Upper lobe of left lung (tissue), 6 donors: ENCODE measurements around the gene ST13. TPM values are rescaled to one million over a fixed set of nuclear protein-coding genes. Genes with fewer than 3 reads are reported as not detected.
"Not testable (repeated sequence)": the region's sequence is repeated elsewhere in the genome, so short reads cannot be mapped to it uniquely, and the experiment has no call there.

Source experiments
- ATAC-seq, 2 donors: fragments of 200-7000 bp; cut with Tn5 transposase; one replicate each; pipeline ENCODE4 v1.9.1; 2022; ENCODE audit warnings: mild to moderate bottlenecking in 2 of 2, moderate library complexity in 2 of 2; ENCODE audit not compliant: low FRiP score in 2 of 2
- DNase-seq, 2 donors: peaks; one replicate each; pipeline ENCODE4 v3.0.0-alpha.2; 2019 to 2020
- H3K27ac ChIP-seq, 4 donors: fragments of 200-600 bp; sonication (generic); one replicate each; pipeline ENCODE4 v1.5.1; 2016 to 2019
- H3K27me3 ChIP-seq, 4 donors: fragments of 200-600 bp; sonication (generic); one replicate each; pipeline ENCODE4 v1.5.1; 2017 to 2019
- H3K36me3 ChIP-seq, 4 donors: fragments of 200-600 bp; sonication (generic); one replicate each; pipeline ENCODE4 v1.5.1; 2016 to 2019
- H3K4me1 ChIP-seq, 4 donors: fragments of 200-600 bp; sonication (generic); one replicate each; pipeline ENCODE4 v1.5.1; 2018 to 2019
- H3K4me3 ChIP-seq, 4 donors: fragments of 200-600 bp; sonication (generic); one replicate each; pipeline ENCODE4 v1.5.1; 2017 to 2019; ENCODE audit warnings: mild to moderate bottlenecking in 2 of 4, moderate library complexity in 1 of 4
- H3K9me3 ChIP-seq, 4 donors: fragments of 200-600 bp; sonication (generic); one replicate each; pipeline ENCODE4 v1.5.1; 2018 to 2019
- CTCF ChIP-seq, 6 experiments: fragments of 450-650 bp in 4 of 6; fragments of 200-600 bp in 2 of 6; sonication (generic) in 2 of 6; IDR thresholded peaks; one replicate each; pipeline ENCODE4 v1.5.1; 2016 to 2019; ENCODE audit warnings: antibody characterized with exemption in 6 of 6
- EP300 ChIP-seq, 4 donors: sonication (generic); formaldehyde crosslinking; IDR thresholded peaks; one replicate each; pipeline ENCODE4 v1.5.1; 2017; ENCODE audit warnings: antibody characterized with exemption in 4 of 4, control low read depth in 2 of 4
- POLR2A ChIP-seq, 4 donors: fragments of 450-650 bp; IDR thresholded peaks; one replicate each; pipeline ENCODE4 v1.5.1; 2016 to 2017; ENCODE audit warnings: antibody characterized with exemption in 4 of 4, mild to moderate bottlenecking in 2 of 4
- POLR2AphosphoS5 ChIP-seq, 2 donors: sonication (generic); formaldehyde crosslinking; IDR thresholded peaks; one replicate each; pipeline ENCODE4 v1.5.1; 2017; ENCODE audit warnings: antibody characterized with exemption in 2 of 2
- WGBS, 2 donors: methylation state at CpG; one replicate each; pipeline ENCODE4 v1.1.5; 2017 to 2018; 5-methylcytosine and 5-hydroxymethylcytosine counted together
- total RNA-seq, 6 donors: library from RNA; depleted of rRNA in 4 of 6; stranded (reverse); fragments of >200 nt in 4 of 6; gene quantifications; one replicate each; pipeline versions ENCODE4 v1.1.0 to v1.2.1, GENCODE V29; 2016 to 2021
- donor health status: DM: no; HTN: no; CAD: no; lungs with moderate emphysema.
- donor health status: DM: no; HTN: yes; CAD: no; lungs with severe emphysema.

The ST13 gene
- total RNA-seq, 6 donors from 2014 or later = 85.2 to 188 (median 119) TPM

- Histone ChIP-seq H3K27me3 (no peaks in the 10 kb centered on the region), H3K9me3 (no peaks in the 10 kb centered on the region), H3K4me3 (no peak overlapping the region), H3K36me3 (peaks cover 2 to 17% (median 9%) of the 10 kb centered on the region in 4 donors), H3K4me1 (peaks cover 35 to 47% (median 44%) of the 10 kb centered on the region in 4 donors), H3K27ac (peak overlapping the region in 1 of 4 donors; percentile 10)
- DNase-seq = no peak
- TF ChIP-seq POLR2AphosphoS5 (IDR thresholded peaks at IDR 0.05) (no peak), CTCF (IDR thresholded peaks at IDR 0.05) (no peak), POLR2A (IDR thresholded peaks at IDR 0.05) (no peak), EP300 (IDR thresholded peaks at IDR 0.05) (no peak)
- ATAC-seq = no peak
- 52 to 56% methylated on average over 3 of the region's 3 CpGs for WGBS, 2 donors
Measured at GRCh38 chr22:40853961-40854360, 2.5 kb downstream of the ST13 start.

GRCh38 chr22:40853333-40853732 is 3.1 kb downstream of the ST13 start:
- Histone ChIP-seq H3K36me3 (peaks cover 6 to 23% (median 13%) of the 10 kb centered on the region in 4 donors), H3K27me3 (no peaks in the 10 kb centered on the region), H3K4me1 (peaks cover 29 to 41% (median 39%) of the 10 kb centered on the region in 4 donors), H3K9me3 (no peaks in the 10 kb centered on the region), H3K27ac (no peak overlapping the region), H3K4me3 (no peak overlapping the region)
- ATAC-seq = no peak
- TF ChIP-seq POLR2AphosphoS5 (IDR thresholded peaks at IDR 0.05) (no peak), CTCF (IDR thresholded peaks at IDR 0.05) (no peak), POLR2A (IDR thresholded peaks at IDR 0.05) (no peak), EP300 (IDR thresholded peaks at IDR 0.05) (no peak)
- WGBS, 2 donors = 50 to 75% methylated on average over 1 of the region's 1 CpG
- no peak for DNase-seq

GRCh38 chr22:40845816-40846215 is 10.6 kb downstream of the ST13 start:
- not testable (repeated sequence) for H3K27ac ChIP-seq, H3K9me3 ChIP-seq, H3K4me3 ChIP-seq, H3K4me1 ChIP-seq, H3K27me3 ChIP-seq, ATAC-seq, DNase-seq
- 93 to 94% methylated on average over 11 of the region's 11 CpGs for WGBS, 2 donors
- peaks cover 26 to 98% (median 65%) of the 10 kb centered on the region in 4 donors for H3K36me3 ChIP-seq

- ATAC-seq = no peak
- 94 to 97% methylated on average over 3 of the region's 3 CpGs for WGBS, 2 donors
- peaks cover 26 to 100% (median 72%) of the 10 kb centered on the region in 4 donors for H3K36me3 ChIP-seq
Measured at GRCh38 chr22:40844951-40845350, 11.5 kb downstream of the ST13 start.

GRCh38 chr22:40838486-40838885 is 18.0 kb downstream of the ST13 start:
- ATAC-seq = no peak
- no peak for DNase-seq
- Histone ChIP-seq H3K9me3 (no peaks in the 10 kb centered on the region), H3K4me1 (no peaks in the 10 kb centered on the region), H3K4me3 (no peak overlapping the region), H3K27me3 (no peaks in the 10 kb centered on the region), H3K36me3 (peaks cover 19 to 99% (median 69%) of the 10 kb centered on the region in 4 donors), H3K27ac (no peak overlapping the region)
- no peak for TF ChIP-seq CTCF (IDR thresholded peaks at IDR 0.05)
- TF ChIP-seq POLR2A (IDR thresholded peaks at IDR 0.05) = no peak
- TF ChIP-seq POLR2AphosphoS5 (IDR thresholded peaks at IDR 0.05) = no peak
- TF ChIP-seq EP300 (IDR thresholded peaks at IDR 0.05) = no peak
- 90 to 95% methylated on average over 3 of the region's 3 CpGs for WGBS, 2 donors

More at GRCh38 chr22:40844951-40845350, 11.5 kb downstream of the ST13 start:
- H3K27ac ChIP-seq = no peak overlapping the region
- TF ChIP-seq CTCF (IDR thresholded peaks at IDR 0.05) (no peak), POLR2AphosphoS5 (IDR thresholded peaks at IDR 0.05) (no peak), EP300 (IDR thresholded peaks at IDR 0.05) (no peak), POLR2A (IDR thresholded peaks at IDR 0.05) (no peak)
- no peaks in the 10 kb centered on the region for H3K27me3 ChIP-seq
- DNase-seq = no peak
- no peaks in the 10 kb centered on the region for H3K9me3 ChIP-seq
- no peaks in the 10 kb centered on the region for H3K4me1 ChIP-seq
- H3K4me3 ChIP-seq = no peak overlapping the region
